ENCODE results near the gene C10orf53.

GRCh38 chr10:49741108-49741995 is 61.9 kb downstream of the C10orf53 start:
- TF ChIP-seq GATA2 (IDR thresholded peaks at IDR 0.05; ENCODE audit: low read depth, low read length): no peak
- TF ChIP-seq GATA3 (IDR thresholded peaks at IDR 0.05; ENCODE audit: low read depth, low read length): no peak

Data from SH-SY5Y (cell line).